GM19395 (cell line): ENCODE data around the gene FCN1.
"Not testable (repeated sequence)": the region's sequence is repeated elsewhere in the genome, so short reads cannot be mapped to it uniquely, and the experiment has no call there.

Experiments used
- ATAC-seq: cut with Tn5 transposase; IDR thresholded peaks from one replicate; pipeline ENCODE4 v1.9.1; 2021; ENCODE audit warnings: mild to moderate bottlenecking, moderate library complexity; ENCODE audit not compliant: unreplicated experiment

FCN1 gene

DNA sequence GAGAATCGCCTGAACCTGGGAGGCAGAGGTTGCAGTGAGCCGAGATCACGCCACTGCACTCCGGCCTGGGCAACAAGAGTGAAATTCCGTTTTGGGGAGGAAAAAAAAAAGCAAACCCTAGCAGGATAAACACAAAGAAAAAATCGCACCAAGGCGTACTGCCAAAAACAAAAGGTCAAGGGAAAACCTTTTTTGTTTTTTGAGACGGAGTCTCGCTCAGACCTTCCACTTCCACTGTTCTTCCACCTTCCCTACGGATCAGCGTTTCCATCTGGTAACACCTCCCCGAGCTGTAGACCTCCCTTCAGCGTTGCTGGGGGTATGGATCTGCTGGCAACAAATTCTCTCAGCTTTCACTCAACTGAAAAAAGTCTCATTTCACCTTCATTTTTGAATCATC lies 57.2 kb downstream of the FCN1 start:
- no peak for ATAC-seq

DNA sequence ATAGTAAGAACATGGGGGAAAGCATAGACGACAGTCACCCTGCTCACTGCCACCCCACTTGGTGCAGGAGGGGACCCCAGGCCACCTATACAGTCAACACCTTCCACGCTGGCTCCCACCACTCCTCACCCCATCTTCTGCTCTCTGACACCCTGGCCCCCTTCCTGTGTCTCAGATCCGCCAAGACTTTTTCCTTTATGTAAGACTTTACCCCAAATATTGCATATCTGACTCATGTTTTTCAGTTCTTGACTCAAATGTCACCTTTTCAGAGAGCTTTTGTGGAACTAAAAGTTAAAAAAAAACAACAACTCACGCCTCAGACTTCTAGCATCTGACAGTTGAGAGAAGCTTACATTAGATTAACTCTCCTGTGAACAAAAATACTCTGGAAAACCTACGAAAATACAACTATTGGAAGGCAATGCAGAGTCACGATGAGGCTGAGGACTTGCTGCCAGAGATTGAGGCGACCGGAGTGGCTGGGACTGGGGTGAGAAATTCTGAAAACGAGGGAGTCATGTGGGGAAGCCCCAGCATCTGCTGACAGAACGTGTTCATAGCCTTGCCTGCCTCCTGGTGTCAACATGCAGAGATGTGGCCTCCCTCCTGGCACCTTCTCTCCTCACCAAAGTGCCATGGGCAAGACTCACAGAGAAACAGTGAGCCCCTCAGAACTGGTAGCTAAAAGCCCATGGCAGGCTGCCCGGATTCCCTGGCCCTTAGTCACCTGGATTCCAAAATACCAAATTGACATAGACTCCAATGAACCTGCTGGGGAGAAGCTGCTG lies 59.5 kb downstream of the FCN1 start:
- ATAC-seq: peak; percentile 85

DNA sequence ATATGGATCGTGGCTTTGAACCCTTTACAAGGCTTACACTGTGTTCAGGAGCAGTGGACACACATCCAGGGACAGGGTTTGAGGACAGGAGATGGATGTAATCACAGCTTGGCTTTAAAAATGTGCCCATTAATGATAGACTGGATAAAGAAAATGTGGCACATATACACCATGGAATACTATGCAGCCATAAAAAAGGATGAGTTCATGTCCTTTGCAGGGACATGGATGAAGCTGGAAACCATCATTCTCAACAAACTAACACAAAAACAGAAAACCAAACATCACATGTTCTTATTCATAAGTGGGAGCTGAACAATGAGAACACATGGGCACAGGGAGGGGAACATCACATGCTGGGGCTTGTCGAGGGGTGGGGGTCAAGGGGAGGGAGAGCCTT lies 60.3 kb downstream of the FCN1 start:
- ATAC-seq: not testable (repeated sequence)

DNA sequence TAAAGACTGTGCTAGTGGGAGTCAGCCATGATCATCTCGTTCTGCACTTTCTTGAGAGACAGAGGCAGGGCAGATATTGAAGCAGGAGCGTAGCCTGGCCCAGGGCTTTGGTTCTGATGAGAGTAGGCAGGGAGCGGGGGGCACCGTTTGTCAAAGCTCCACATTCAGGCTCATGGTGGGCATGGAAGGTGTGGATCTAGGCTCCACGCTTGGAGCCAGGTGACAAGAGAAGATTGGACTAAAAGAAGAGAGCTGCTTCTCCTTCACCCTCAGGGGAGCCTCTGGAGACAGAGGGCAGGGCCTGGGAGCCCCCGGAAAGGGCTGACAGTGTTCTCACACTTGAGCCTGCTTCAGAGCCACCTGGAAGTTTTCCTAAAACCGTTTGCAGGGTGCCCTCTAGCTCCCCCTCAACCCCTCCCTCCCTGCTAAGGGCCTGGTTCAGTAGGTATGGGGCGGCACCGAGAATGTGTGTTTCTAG lies 61.8 kb downstream of the FCN1 start:
- ATAC-seq: no peak
